GM20000 (cell line): ENCODE results near the gene AMER1.

ENCODE experiments used
- DNase-seq: peaks from one replicate; pipeline ENCODE4 v3.0.0; 2012; ENCODE audit warnings: low spot score
- TF ChIP-seq, protein P1 (sequence below): IDR thresholded peaks from 2 replicates; pipeline ENCODE4 v1.5.1; 2012; ENCODE audit warnings: mild to moderate bottlenecking, control low read depth; ENCODE audit errors: extremely low read depth, missing control alignments

AMER1 gene

DNA sequence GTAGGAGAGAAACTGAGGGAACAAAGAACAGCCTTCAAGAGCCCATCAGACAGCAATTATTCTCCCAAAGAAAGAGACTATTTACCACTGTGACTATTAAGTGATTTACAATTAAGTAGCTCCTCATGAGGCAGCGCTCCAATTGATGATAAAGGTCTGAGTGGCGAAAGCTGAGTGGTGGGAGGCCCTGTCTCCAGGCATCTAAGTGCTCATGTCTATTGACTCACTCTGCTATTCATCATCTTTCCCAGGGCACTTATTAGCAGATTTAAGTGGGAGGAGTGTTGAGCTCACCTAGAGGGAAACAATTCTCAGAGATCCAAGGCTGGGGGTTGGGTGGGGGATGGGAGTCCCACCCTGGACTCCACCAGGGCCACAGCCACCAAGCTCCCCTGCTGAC is 23.3 kb downstream of the AMER1 start:
- no peak for DNase-seq
- TF ChIP-seq, protein P1, sequence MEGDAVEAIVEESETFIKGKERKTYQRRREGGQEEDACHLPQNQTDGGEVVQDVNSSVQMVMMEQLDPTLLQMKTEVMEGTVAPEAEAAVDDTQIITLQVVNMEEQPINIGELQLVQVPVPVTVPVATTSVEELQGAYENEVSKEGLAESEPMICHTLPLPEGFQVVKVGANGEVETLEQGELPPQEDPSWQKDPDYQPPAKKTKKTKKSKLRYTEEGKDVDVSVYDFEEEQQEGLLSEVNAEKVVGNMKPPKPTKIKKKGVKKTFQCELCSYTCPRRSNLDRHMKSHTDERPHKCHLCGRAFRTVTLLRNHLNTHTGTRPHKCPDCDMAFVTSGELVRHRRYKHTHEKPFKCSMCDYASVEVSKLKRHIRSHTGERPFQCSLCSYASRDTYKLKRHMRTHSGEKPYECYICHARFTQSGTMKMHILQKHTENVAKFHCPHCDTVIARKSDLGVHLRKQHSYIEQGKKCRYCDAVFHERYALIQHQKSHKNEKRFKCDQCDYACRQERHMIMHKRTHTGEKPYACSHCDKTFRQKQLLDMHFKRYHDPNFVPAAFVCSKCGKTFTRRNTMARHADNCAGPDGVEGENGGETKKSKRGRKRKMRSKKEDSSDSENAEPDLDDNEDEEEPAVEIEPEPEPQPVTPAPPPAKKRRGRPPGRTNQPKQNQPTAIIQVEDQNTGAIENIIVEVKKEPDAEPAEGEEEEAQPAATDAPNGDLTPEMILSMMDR = no peak

DNA sequence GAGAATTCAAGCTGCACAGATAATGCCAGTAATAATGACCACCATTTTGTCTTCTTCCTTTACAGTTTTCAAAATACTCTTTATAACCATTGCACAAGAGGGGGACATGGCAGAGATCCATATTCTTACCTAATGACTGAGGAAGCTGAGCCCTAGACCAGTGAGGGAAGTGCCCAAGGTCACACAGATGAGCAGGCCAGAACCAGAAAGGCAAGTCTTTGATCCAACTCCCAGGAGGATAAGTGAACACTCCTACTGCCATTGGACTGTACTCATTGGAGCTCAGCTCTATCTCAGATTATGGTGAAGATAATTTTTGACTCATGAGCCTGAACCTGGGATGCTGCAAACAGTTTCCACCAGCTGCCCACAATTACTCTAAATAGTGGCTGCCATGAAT is 28.6 kb downstream of the AMER1 start:
- no peak for DNase-seq

DNA sequence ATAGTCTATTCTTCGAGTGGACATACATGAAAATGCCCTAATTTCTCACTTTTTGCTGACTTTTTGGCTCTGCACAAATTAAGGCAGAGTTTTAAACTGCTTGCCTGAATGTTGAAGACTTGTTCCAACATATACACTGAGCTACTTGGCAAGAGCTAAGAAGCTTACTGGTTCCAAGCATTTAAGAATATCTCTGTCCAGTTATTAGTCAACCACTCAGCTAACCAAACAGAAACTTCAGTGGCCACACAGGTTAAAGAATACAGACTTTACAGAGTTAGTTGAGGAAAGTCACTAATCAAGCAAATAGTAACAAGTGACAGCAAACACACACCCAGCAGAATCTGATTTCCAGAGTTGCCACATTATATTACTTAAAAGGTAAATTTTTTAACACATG is 35.5 kb downstream of the AMER1 start:
- DNase-seq = no peak
- TF ChIP-seq, protein P1 = no peak

More for the DNA sequence above, 28.6 kb downstream of the AMER1 start:
- TF ChIP-seq, protein P1 = no peak

DNA sequence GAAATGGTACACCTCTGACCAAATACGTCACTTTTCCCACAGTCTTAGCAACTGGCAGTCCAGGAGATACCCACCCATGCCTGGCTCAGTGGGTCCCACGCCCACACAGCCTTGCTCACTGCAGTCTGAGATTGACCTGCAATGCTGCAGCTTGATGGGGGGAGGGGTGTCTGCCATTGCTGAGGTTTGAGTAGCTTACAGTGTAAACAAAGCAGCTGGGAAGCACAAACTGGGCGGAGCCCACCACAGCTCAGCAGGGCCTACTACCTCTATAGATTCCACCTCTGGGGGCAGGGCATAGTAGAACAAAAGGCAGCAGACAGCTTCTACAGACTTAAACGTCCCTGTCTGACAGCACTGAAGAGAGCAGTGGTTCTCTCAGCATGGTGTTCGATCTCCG is 52.7 kb downstream of the AMER1 start:
- DNase-seq = no peak
- TF ChIP-seq, protein P1 = no peak

DNA sequence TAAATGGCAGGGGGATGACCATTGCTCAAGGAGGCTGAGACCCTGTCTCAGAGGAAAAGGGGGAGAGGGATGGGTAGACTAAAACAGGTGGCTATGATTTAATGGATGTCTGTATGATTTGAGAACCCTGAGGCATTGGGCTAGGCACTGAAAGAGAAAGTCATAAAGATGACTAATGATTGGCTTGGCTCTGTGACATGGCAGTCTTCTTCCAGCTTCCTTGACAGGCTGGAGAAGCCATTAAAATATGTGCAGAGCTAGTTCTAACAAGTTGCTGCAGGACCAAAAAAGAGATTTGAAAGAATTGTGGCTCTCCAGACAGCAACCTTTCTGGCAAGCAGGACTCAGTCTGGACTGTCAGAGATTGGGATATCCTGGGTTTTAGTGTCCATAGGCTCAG is 53.6 kb downstream of the AMER1 start:
- DNase-seq = no peak

DNA sequence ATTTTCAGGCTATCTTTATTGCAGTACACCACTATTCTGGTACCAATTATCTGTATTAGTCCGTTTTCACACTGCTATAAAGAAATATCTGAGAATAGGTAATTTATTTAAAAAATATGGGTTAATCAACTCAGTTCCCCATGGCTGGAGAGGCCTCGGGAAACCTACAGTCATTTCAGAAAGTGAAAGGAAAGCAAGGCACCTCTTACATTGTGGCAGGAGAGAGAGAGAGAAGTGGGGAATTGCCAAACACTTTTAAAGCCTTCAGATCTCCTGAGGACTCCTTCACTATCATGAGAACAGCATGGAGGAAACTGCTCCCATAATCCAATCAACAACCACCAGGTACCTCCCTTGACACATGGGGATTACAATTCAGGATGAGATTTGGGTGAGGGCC is 54.7 kb downstream of the AMER1 start:
- TF ChIP-seq, protein P1 = no peak
- no peak for DNase-seq

More for the DNA sequence above, 53.6 kb downstream of the AMER1 start:
- TF ChIP-seq, protein P1 = no peak
